Suppressor macrophage (primary cell): ENCODE data around the gene ASAP3.
"Not testable (repeated sequence)": the region's sequence is repeated elsewhere in the genome, so short reads cannot be mapped to it uniquely, and the experiment has no call there.

Source experiments
- DNase-seq, 4 experiments: peaks; one replicate each; pipeline ENCODE4 v3.0.0-alpha.2; 2020 to 2022

The ASAP3 gene

DNA sequence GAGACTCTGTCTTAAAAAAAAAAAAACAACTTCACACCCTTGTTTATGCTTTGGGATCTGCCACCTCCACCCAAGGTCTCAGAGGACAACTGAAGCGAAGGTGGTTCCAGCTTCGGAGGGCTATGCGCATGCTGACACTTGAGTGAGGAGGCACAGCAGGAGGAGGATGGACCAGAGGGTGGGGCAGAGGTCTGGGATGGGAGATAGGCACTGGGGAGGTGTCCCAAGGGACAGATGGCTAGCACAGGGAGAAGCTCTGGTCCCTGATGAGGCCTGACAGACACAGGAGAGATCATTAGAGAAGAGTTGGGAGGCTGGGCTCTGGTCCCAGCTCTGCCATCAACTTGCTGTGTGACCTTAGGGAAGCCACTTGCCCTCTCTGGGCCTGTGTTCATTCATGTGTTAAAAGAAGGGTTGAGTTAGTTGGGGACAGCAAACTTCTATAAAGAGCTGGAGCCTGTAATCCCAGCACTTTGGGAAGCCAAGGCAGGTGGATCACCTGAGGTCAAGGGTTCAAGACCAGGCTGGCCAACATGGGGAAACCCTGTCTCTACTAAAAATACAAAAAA lies 30.2 kb upstream of the ASAP3 start:
- DNase-seq, result no peak

DNA sequence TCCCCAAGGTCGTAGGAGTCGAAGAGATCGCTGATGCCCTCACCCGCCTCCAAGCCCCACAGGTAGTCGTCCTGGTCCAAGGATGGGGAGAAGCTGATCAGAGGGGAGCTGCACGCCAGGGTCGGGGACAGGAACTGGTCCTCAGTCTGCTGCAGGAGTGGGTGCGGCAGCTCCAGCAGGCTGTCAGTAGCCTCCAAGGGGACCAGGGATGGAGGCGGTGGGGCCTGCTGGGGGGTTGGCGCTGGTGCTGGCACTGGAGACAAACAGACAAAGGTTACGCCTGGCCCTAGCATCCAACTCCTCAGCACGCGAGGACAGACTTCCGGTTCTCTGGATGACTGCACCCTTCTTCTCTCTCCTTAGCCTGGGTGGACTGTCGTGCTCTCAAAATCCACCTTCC lies 25.9 kb upstream of the ASAP3 start:
- DNase-seq, result no peak

DNA sequence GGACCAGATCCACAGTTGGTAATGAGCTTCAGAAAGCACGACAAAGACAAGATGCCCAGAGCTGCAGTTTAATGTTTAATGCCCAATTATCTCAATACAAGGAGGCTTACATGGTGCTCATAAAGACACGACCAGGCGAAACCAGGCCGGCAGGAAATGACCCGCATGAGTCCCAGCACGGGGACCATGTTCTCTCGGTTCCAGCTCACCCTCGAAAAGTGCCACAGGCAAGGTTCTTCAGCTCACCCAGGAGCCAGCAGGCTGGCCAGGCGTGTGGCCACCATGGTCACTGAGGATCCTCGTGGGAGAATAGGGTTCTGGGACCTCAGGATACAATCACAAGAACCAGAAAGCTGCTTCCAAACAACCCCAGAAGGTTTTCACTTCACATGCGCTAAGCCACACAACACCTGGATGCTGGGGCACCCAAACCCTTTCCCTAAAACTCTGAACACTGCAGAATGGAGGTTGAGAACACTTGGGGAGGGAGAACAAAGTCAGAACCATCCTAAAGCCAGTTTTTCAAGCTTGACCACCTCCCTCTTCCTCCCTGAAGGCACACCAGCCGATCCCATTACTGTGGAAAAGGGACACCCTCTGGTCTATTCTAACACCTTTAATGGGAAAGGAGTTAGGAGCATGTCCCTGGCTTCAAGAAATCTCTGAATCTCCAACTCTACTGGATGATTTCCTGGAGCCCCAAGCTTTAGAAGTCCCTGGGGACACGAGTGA lies 22.6 kb upstream of the ASAP3 start:
- DNase-seq, result no peak

DNA sequence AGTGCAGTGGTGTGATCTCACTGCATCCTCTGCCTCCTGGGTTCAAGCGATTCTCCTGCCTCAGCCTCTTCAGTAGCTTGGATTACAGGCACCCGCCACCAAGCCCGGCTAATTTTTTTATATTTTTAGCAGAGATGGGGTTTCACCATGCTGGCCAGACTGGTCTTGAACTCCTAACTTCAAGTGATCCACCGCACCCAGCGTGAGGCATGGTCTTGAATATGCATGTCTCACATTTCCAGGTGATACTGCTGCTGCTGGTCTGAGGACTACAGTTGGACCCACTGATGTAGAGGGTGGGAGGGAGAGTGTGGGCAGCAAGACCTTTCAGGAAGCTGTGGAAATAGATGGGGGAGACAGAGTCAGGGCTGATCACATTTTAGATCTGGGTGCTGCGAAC lies 21.9 kb upstream of the ASAP3 start:
- DNase-seq, result no peak

DNA sequence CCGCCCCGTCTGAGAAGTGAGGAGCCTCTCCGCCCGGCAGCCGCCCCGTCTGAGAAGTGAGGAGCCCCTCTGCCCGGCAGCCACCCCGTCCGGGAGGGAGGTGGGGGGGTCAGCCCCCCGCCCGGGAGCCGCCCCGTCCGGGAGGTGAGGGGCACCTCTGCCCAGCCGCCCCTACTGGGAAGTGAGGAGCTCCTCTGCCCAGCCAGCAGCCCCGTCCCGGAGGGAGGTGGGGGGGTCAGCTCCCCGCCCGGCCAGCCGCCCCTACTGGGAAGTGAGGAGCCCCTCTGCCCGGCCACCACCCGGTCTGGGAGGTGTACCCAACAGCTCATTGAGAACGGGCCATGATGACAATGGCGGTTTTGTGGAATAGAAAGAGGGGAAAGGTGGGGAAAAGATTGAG lies 20.2 kb upstream of the ASAP3 start:
- not testable (repeated sequence) for DNase-seq

DNA sequence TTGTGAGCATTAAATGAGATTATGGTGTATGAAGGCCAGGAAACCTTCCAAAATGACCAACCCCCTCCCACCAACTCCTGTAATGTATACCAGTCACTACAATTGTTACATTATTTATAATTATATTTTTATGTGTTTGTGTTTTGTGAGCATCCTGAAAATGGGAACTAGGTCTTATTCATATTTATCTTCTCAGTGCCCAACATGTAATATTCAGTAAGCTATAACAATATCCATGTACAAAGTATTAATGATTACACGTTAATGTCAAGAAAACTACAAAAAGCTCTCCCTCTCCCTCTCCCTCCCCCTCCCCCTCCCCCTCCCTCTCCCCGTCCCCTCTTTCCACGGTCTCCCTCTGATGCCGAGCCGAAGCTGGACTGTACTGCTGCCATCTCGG lies 19.0 kb upstream of the ASAP3 start:
- no peak for DNase-seq

DNA sequence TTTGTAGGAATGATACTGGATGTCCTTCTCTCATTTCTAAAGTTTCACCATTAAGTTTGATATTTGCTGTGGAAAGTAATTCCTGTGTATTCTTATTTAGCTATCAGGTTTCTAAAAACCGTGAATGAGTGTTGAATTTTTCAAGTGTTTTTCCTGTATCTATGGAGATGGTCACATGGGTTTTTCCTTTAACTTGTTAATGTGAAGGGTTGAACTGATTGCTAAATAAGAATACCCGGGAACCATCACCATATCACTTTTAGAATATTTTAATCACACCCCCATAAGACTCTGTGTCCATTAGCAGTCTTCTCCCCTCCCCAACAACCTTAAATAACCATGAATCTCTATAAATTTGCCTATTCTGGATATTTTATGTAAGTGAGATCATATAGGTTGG lies 16.5 kb upstream of the ASAP3 start:
- no peak for DNase-seq

DNA sequence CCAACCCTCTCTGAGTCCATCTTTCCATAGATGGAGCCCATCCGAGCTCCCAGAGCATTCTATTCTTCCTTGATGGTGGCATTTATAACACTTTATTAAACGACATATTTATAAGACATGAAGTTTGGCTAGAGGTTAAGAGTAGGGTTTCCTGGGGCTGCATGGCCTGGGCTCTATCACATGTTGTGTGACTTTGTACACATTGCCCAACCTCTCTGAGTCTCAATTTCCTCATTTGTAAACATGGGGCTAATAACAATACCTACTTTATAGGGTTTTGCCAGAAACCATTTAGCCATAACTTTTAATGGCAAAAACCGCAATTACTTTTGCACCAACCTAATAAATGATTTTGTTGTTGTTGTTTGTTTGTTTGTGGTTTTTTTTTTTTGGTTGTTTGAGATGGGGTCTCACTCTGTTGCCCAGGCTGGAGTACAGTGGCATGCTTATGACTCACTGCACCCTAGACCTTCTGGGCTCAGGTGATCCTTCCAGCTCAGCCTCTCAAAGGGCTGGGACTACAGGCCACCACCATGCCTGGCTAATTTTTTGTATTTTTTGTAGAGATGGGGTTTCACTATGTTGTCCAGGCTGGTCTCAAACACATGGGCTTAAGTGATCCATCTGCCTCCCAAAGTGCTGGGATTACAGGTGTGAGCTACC lies 13.9 kb upstream of the ASAP3 start:
- peak; percentile 50 to 79 (median 75) for DNase-seq

DNA sequence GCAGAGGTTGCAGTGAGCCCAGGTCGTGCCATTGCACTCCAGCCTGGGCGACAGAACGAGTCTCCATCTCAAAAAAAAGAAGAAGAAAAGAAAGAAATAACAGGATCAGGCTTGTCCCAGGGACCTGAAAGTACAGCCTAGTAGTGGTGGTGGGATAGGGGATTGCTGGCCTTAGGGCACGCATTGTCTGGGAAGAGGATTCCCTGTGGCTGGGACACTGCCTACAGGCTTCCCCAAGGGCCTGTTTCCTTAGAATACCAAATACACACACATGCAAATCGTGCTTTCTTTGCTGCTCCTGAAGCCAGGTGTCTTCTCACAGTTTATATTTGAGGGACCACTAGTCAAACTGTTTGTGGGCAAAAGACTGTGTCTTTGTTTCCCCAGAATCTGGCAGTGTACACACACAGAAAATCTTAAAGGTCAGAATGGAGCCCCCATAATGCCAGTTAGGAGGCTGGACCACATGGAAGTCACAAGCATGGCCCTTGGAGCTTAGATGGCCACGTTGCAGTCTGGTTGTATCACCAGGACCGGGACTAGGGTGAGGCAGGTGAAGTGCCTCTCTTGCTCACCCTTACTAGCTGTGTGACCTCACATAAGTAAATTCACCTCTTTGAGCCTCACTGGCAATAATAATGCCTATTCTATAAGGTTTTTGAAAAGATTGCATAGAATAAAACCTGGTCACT lies 12.7 kb upstream of the ASAP3 start:
- no peak for DNase-seq

DNA sequence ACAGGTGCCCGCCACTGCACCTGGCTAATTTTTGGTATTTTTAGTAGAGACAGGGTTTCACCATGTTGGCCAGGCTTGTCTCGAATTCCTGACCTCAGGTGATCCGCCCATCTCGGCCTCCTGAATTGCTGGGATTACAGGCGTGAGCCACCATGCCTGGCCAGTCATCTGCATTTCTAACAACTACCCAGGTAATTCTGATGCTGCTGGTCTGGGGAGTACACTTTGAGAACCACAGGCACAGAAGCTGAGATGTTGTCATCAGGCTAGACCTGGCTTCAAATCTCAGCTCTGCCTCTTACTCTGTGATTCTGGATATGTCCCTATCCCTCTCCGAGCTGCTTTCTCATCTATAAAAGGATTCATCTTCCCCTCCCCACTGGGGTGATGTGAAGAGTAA lies 10.9 kb upstream of the ASAP3 start:
- DNase-seq, result not testable (repeated sequence)

DNA sequence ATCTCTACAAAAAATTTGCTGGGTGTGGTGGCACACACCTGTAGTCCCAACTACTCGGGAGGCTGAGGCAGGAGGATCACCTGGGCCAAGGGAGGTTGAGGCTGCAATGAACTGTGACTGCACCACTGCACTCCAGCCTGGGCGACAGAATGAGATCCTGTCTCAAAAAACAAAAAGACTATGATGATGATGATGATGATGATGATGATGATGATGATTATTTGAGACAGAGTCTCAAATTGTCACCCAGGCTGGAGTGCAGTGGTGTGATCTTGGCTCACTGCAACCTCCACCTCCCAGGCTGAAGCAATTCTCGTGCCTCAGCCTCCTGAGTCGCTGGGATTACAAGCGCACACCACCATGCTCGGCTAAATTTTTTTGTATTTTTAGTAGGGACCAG lies 8.8 kb upstream of the ASAP3 start:
- DNase-seq, result not testable (repeated sequence)

DNA sequence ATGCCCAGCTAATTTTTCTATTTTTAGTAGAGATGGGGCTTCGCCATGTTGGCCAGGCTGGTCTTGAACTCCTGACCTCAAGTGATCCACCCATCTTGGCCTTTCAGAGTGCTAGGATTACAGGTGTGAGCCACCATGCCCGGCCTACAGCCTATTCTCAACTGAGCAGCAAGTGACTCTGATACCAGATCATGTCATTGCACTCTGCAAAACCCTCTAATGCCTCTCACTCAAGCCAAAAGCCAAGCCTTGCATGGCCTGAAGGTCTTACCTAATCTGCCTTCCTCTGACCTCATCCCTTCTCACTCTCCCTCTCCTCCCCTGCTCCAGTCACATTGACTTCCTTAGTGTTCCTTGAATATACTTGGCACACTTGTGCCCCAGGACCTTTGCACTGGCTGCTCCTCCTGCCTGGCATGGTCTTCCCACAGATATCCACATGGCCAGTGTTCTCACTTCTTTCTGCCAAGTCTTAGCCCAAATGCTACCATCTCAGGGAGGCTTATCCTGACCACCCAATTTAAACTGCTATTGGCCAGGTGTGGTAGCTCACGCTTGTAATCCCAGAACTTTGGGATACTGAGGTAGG lies 8.2 kb upstream of the ASAP3 start:
- no peak for DNase-seq

DNA sequence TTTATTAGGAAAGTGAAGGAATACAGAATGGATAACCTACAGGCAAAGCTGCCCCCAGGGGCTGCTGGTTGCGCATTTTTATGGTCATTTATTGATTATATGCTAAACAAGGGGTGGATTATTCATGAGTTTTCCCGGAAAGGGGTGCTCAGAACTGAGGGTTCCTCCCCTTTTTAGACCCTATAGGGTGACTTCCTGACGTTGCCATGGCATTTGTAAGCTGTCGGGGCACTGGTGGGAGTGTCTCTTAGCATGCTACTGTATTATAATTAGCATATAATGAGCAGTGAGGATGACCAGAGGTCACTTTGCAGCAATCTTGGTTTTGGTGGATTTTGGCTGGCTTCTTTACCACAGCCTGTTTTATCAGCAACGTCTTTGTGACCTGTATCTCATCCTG lies 5.9 kb upstream of the ASAP3 start:
- no peak for DNase-seq

DNA sequence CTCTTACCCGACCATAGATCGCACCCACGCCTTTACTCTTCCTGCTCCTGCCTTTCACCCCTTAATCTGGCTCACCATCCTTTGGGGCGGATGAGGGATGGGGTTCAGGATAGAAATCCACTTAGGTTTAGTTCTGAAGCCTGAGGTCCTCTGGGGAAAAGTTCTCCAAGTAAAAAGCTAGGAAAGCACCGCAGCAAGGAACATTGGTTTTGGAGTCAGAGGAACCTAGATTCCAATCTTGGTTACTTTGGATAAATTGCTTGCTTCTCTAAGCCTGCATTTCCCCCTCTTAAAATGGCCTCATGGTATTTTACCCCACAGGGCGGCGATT lies 988 bp upstream of the ASAP3 start:
- no peak for DNase-seq

DNA sequence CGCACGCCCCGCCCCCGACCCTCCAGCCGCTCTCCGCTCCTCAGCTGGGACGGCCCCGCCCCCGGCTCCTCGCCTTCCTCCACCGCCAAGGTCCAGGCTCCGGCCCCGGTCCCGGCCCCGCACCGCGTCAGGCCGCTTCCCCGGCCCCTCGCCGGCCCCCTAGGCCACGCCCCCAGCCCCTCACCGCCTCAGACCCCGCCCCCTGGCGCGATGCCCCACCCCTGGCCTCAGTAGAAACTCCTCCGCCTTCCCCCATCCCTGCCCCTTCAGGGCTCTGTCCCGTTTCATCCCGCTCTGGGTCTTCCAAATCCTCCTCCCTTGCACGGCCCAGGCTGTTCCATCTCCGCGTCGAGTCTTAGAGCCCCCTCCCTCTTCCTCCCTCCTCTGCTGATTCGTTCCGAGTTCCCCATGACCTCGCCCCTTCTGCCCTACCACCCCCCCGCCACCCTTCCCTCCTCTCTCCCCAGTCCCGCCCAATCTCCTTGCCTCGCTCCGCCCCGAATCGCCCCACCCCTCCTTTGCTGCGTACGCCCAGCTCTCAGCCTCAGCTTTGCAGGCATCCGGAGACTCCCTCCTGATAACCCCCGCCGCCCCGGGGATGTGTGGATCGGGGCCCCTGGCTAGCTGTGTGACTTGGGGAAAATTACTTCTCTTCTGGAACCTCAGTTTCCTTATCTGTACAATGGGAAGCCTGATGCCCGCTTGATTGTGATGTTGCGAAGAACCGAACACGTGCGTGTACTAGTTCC lies 448 bp upstream of the ASAP3 start:
- peak; percentile 61 to 80 (median 71) for DNase-seq

DNA sequence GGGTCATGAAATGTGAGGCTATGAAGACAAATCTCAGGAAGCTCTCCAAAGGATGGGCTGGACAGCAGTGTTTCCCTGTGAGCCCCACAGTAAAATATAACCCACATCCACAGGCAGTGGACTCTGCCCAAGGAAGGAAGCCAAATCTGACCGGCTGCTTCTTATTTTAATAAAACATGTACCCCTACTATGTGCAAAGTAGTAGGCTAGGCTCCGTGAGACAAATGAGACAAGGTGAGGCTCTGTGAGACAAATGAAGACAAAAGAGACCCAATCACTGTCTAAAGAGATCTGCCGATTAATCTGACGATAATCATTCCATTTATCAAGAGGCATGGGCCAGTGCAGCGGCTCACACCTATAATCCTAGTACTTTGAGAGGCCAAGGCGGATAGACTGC lies 2.1 kb downstream of the ASAP3 start:
- DNase-seq, result no peak

DNA sequence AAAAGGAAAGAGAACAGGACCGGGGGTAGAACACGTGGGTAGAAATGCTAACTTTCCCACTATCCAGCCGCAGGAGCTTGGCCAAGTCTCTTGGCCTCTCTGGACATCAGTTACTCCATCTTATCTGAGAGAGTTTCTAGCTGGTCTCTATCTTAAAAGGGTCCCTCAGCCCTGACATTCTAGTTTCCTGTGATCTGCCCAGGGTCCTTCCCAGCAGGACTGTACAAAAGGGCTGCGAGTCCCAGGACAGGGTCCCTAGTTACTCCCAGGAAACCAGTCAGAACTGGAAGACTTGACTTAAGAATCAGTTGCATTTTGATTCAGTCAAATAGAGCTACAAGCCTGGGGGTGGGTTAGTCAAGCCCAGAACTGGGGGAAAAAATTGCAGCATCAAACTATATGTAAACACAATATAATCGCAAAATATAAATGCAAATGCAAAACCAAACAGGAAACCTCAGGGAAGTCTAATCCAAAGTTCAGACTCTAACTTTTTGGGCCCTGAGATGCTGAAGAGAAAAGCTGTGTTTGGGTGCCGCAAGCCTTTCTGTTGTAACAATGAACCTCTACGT lies 2.9 kb downstream of the ASAP3 start:
- no peak for DNase-seq

DNA sequence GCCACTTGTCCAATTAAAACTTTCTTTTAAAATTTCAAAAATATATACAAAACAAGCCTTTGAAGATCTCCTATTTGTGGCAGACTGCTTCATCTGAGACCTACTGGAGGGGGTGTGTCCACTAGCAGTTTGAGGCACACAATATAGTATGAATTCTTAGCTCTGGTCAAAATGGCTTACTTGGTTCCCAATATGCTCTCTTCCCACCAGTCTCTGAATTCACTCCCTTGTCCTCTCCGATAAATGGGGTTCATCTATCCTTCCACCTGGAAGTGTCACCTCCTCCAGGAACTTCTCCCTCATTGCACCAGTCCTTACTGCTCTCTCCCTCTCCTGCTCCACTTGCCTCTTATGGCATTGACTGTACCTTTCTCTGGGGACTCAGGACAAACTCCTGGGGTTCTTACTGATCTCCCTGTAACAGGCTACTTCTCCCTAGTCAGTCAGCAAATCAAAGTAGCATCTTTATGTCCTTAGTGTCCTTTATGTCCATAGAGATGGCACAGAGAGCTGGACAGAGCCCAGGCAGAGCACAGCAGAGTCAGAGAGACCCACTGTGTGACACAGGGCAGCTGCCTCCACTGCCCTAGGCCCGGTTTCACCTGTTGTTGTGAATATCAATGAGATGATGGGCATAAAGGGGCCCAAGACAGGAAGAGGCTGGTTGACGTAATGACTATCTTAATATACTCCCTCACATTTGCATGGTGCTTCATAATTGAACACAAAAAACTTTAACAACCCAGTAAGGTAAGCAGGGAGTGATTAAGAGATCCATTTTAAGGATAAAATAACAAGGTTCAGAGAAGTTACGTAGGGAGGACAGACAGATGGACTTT lies 3.6 kb downstream of the ASAP3 start:
- DNase-seq, result no peak

DNA sequence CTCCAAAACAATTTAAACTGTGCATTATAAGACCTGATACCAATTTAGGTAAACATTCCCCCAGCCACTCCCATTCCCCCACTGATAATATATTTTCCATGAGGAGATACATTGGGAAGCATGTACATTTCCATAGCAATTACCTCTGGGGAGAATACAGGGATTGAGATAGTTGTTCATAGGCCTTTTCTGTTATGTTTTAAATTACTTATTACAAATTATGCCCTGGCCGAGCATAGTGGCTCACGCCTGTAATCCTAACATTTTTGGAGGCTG lies 4.4 kb downstream of the ASAP3 start:
- no peak for DNase-seq

DNA sequence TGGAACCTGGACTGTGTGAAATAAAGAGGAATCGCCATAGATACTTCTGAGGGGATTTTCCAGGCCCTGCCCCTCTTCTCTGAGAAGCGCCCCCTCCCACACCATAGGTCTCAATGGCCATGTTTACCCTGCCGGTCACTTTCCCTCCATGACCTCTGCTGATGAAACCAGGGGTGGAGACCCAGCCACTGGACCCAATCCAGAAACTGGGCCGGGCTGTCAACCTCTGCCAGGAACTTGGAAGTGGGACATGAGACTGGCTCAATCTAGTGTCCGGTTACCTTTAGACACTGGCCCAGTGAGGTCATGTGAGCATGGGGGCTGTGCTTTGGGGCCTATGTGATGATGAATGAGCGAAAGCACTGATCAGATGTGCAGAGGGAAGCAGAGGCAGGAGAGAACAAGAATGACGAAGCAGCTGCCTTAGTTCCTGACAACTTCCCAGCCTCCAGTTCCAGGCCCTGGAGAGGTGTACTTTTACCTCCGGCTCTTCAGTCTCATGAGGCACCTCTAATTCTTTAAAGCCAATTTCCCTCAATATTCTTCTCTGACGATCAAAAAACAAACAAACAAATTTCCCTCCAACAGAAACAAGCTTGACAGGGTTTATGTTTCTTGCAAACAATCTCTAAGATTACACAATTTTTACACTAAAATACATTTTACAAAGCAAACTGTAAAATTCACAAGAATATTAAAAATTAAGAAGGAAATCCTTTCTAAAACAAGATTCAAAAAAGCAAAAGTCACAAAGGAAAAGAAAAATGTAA lies 4.9 kb downstream of the ASAP3 start:
- DNase-seq, result no peak
